OCI-LY7 (cell line): ENCODE results near the gene SLC9A7. TPM values are rescaled to one million over a fixed set of nuclear protein-coding genes. Genes with fewer than 3 reads are reported as not detected.
A peak's percentile ranks its signal among the peaks of the same experiment; 100 is the strongest.

Source experiments
- BruUV-seq: library from RNA; stranded (reverse); fragments of 400-500 nt; replicated peaks from 2 replicates; lab custom pipeline; 2021; lab: Mats Ljungman, UMichigan
- CTCF ChIA-PET: fragments of 300-600 bp; sonication (Branson Sonifier 250); formaldehyde crosslinking; loops from one replicate; lab custom pipeline; 2022; ENCODE audit warnings: antibody characterized with exemption; ENCODE audit not compliant: unreplicated experiment; lab: Charles Lee
- POLR2A ChIA-PET: fragments of 300-600 bp; sonication (Branson Sonifier 250); formaldehyde crosslinking; loops from one replicate; lab custom pipeline; 2022; ENCODE audit warnings: antibody characterized with exemption; lab: Charles Lee
- DNase-seq: peaks from one replicate; pipeline ENCODE4 v3.0.0-alpha.2; 2015; ENCODE audit warnings: low spot score
- H2AFZ ChIP-seq: fragments of 200-600 bp; sonication (generic), shearing (Covaris generic); 2 replicates; pipeline ENCODE4 v1.6.1; 2014; ENCODE audit warnings: mild to moderate bottlenecking, antibody characterized with exemption, low read length, moderate library complexity
- H3K27ac ChIP-seq: fragments of 200-600 bp; sonication (generic); 2 replicates; pipeline ENCODE4 v1.5.1; 2014; ENCODE audit warnings: mixed run types, low read depth, mild to moderate bottlenecking, moderate library complexity, low read length, inconsistent platforms; ENCODE audit not compliant: poor library complexity, severe bottlenecking
- H3K36me3 ChIP-seq: fragments of 200-600 bp; sonication (generic); 2 replicates; pipeline ENCODE4 v1.6.1; 2014; ENCODE audit warnings: mild to moderate bottlenecking, antibody characterized with exemption, low read length, moderate library complexity, mixed read lengths; ENCODE audit not compliant: insufficient read depth
- H3K4me1 ChIP-seq: fragments of 200-600 bp; sonication (generic); 2 replicates; pipeline ENCODE4 v1.5.1; 2014; ENCODE audit warnings: mild to moderate bottlenecking, low read length; ENCODE audit not compliant: insufficient read depth, poor library complexity, severe bottlenecking
- H3K4me2 ChIP-seq: fragments of 200-600 bp; sonication (generic); 2 replicates; pipeline ENCODE4 v1.6.1; 2014; ENCODE audit warnings: mild to moderate bottlenecking, low read length
- H3K4me3 ChIP-seq: fragments of 200-600 bp; sonication (generic); 2 replicates; pipeline ENCODE4 v1.5.1; 2014; ENCODE audit warnings: mild to moderate bottlenecking, low read depth, low read length; ENCODE audit not compliant: poor library complexity, severe bottlenecking
- H3K79me2 ChIP-seq: fragments of 200-600 bp; sonication (generic); 2 replicates; pipeline ENCODE4 v1.6.1; 2016; ENCODE audit warnings: low read depth, mild to moderate bottlenecking, low read length, moderate library complexity, mixed read lengths; ENCODE audit not compliant: insufficient read depth
- H3K9me2 ChIP-seq: fragments of 200-600 bp; sonication (generic); 2 replicates; pipeline ENCODE4 v1.6.1; 2016; ENCODE audit warnings: mild to moderate bottlenecking, low read length, mixed read lengths; ENCODE audit not compliant: insufficient read depth
- H3K9me3 ChIP-seq: fragments of 200-600 bp; sonication (generic); 2 replicates; pipeline ENCODE4 v1.6.1; 2014; ENCODE audit warnings: mild to moderate bottlenecking, mixed run types, low read length, mixed read lengths
- H4K20me1 ChIP-seq: fragments of 200-600 bp; sonication (generic); 2 replicates; pipeline ENCODE4 v1.6.1; 2014; ENCODE audit warnings: mild to moderate bottlenecking, antibody characterized with exemption, low read length, moderate library complexity, mixed read lengths; ENCODE audit not compliant: insufficient read depth
- EZH2phosphoT487 ChIP-seq: fragments of 200-600 bp; sonication (generic); IDR thresholded peaks from 2 replicates; pipeline ENCODE4 v1.6.1; 2018; ENCODE audit warnings: low read depth, borderline replicate concordance, mild to moderate bottlenecking, mixed run types, antibody characterized with exemption, low read length, moderate library complexity, mixed read lengths
- intact Hi-C: fragments of 100-400 bp; cut with micrococcal nuclease; formaldehyde crosslinking; loops from one replicate; pipeline ENCODE4 v1.10.0; 2022; ENCODE audit not compliant: unreplicated experiment
- total RNA-seq, 2 experiments: library from RNA; depleted of rRNA in 1 of 2; stranded (reverse); fragments of >200 nt in 1 of 2; shearing (Covaris generic) in 1 of 2; gene quantifications; 2 replicates each; pipeline ENCODE4 v1.2.3, GENCODE V29; 2014 to 2022
- TF ChIP-seq, protein P1 (sequence below): fragments of 200-600 bp; sonication (generic); conservative IDR thresholded peaks from 2 replicates; pipeline ENCODE4 v1.5.1; 2014; ENCODE audit warnings: mild to moderate bottlenecking, antibody characterized with exemption, low read length, moderate library complexity, mixed read lengths

SLC9A7 gene
- total RNA-seq, 2 experiments from 2014 or later = 40.5 to 59.6 TPM

DNA sequence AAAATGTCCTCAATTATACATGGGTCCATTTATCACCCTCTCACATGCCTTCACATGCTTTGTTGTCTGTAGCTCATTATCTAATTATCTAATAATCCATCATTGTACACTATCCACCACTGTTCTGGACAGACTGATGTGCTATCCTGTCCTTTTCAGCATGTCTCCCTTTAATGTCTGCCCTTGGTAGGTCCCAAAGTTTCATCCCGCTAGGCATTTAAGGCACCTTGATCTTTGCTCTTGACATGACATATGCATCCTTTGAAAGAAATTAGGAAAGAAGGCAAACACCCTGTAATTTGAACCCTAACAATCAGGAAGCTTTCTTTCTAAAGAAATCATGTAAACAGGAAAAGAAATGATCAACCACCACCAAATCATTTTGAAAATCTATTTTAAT is 179.7 kb downstream of the SLC9A7 start:
- H3K4me2 ChIP-seq = no peak overlapping the region

DNA sequence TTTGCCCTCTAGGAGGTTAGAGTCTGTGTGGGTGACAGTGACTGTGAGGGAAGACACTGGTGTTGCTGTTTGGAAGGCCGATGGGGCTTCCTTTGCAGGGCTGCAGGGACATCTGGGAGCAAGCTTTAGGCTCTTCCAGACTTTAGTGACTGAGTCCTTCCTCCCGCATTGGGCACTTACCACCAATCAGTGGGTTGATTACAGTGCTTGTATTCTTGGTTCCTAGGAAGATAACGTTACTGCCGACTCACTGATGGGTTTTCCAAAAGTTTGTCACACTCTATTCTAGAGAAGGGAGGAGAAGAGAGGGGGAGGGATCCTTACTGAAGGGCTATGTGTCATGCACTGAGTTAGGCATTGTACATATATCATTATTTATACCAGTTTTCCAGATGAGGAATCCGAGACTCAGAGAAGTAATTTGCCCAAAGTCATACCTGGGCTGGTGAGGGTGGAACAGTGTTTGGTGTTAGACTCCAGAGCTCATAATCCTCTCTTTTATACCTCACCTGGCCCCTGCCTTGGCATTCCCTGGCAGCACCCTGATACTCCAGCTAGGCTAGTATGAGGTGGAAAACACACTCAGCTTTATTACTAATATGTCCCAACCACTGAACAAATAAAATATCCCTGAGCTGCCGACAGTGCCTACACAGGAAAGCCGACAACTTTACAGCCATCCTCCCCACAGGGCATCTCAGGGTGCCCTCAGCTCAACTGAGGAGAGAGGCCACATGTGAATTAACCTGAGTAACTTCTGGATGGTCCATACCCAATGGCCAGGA is 181.5 kb downstream of the SLC9A7 start:
- ChIA-PET CTCF (no interaction called here), POLR2A (interaction anchor here (1.1 kb wide), 1 partner anchor 10 kb away, joined by 3 read pairs; no protein-coding TSS in a partner anchor)
- DNase-seq = no peak
- intact Hi-C loops = loop anchor here (5.0 kb wide), 1 partner anchor 65 kb away; no protein-coding TSS in a partner anchor
- Histone ChIP-seq H3K4me1 (peaks cover 25% of the 10 kb centered on the region), H3K9me3 (no peaks in the 10 kb centered on the region), H3K27ac (no peak overlapping the region), H2AFZ (no peak overlapping the region), H3K79me2 (peaks cover 8% of the 10 kb centered on the region; the same call in 1 of the 2 replicates), H3K4me3 (no peak overlapping the region), H3K4me2 (peak overlapping the region; percentile 76), H3K9me2 (no peaks in the 10 kb centered on the region), H3K36me3 (peaks cover 5% of the 10 kb centered on the region; the same call in 1 of the 2 replicates), H4K20me1 (no peaks in the 10 kb centered on the region)
- BruUV-seq = no TSS peak
- TF ChIP-seq EZH2phosphoT487 = no peak
- TF ChIP-seq, protein P1, sequence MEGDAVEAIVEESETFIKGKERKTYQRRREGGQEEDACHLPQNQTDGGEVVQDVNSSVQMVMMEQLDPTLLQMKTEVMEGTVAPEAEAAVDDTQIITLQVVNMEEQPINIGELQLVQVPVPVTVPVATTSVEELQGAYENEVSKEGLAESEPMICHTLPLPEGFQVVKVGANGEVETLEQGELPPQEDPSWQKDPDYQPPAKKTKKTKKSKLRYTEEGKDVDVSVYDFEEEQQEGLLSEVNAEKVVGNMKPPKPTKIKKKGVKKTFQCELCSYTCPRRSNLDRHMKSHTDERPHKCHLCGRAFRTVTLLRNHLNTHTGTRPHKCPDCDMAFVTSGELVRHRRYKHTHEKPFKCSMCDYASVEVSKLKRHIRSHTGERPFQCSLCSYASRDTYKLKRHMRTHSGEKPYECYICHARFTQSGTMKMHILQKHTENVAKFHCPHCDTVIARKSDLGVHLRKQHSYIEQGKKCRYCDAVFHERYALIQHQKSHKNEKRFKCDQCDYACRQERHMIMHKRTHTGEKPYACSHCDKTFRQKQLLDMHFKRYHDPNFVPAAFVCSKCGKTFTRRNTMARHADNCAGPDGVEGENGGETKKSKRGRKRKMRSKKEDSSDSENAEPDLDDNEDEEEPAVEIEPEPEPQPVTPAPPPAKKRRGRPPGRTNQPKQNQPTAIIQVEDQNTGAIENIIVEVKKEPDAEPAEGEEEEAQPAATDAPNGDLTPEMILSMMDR = no peak

More for the DNA sequence above, 179.7 kb downstream of the SLC9A7 start:
- no peak for DNase-seq
- H3K4me1 ChIP-seq = peaks cover 18% of the 10 kb centered on the region
- peaks cover 8% of the 10 kb centered on the region; the same call in 1 of the 2 replicates for H3K79me2 ChIP-seq
- no peaks in the 10 kb centered on the region for H3K9me3 ChIP-seq
- no peak for TF ChIP-seq EZH2phosphoT487
- no peak overlapping the region for H3K4me3 ChIP-seq
- no peak overlapping the region for H3K27ac ChIP-seq
- peaks cover 5% of the 10 kb centered on the region; the same call in 1 of the 2 replicates for H3K36me3 ChIP-seq
- H4K20me1 ChIP-seq = no peaks in the 10 kb centered on the region
- no peaks in the 10 kb centered on the region for H3K9me2 ChIP-seq
- intact Hi-C loops = loop anchor here (5.0 kb wide), 1 partner anchor 63 kb away; no protein-coding TSS in a partner anchor
- CTCF ChIA-PET = no interaction called here
- BruUV-seq = no TSS peak
- POLR2A ChIA-PET = interaction anchor here (0.6 to 1.1 kb wide), 2 partner anchors 58 to 76 kb away, joined by 3 read pairs; no protein-coding TSS in a partner anchor
- H2AFZ ChIP-seq = no peak overlapping the region

DNA sequence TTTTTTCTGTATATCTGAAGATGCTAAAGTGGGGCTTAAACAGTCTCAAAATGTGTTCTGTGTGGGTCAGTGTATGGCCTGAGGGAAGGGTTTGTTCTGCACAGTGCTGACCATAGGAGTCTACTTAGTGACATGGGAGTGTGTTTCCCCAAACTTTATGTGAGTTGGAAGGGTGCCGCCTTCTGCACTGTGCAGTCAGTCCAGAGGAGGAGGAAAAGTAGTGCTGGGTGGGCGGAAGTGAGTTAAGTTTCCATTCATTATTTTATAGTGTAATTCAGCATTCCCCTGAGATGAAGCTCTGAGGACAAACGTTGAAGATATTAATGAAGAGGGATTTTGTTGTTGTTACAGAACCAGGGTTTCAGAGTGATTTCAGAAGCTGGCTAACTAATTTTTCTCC is 182.5 kb downstream of the SLC9A7 start:
- CTCF ChIA-PET = interaction anchor here (0.6 kb wide), 1 partner anchor 10 kb away, joined by 9 read pairs; no protein-coding TSS in a partner anchor
- TF ChIP-seq, protein P1 = no peak
- POLR2A ChIA-PET = interaction anchor here (0.6 to 1.2 kb wide), 3 partner anchors 11 to 207 kb away, joined by 3 to 6 read pairs (median 4); no protein-coding TSS in a partner anchor
- Histone ChIP-seq H3K27ac (no peak overlapping the region), H3K9me2 (no peaks in the 10 kb centered on the region), H3K4me2 (peak overlapping the region; percentile 76), H4K20me1 (no peaks in the 10 kb centered on the region), H3K9me3 (no peaks in the 10 kb centered on the region), H2AFZ (no peak overlapping the region), H3K4me1 (peaks cover 33% of the 10 kb centered on the region), H3K79me2 (peaks cover 8% of the 10 kb centered on the region; the same call in 1 of the 2 replicates), H3K4me3 (peak overlapping the region; percentile 74), H3K36me3 (peaks cover 5% of the 10 kb centered on the region; the same call in 1 of the 2 replicates)
- intact Hi-C loops = loop anchor here (5.0 kb wide), 1 partner anchor 66 kb away; no protein-coding TSS in a partner anchor
- DNase-seq = no peak
- no TSS peak for BruUV-seq
